ENCODE data around the gene CCDC71.
A peak's percentile ranks its signal among the peaks of the same experiment; 100 is the strongest.

The CCDC71 gene

DNA sequence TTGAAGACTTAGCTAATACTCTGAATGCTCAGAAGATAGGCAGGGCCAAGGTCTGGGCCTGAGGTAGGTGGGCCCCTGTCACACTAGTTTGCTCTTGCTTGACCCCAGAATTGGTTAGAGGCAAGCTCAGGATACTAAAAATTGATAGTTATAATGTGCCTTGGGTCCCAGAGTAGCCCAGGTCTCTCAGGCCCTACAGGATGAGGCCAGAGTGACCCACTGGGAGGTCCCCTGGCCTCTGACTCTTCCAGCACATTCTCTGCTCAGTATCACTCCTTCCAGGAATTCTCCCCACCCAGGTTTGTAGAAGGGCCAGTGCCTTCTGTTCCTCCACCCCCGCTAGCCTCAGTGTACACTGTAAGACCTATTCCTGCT is 4.6 kb upstream of the CCDC71 start:
- DNase-seq (ENCODE audit: low read depth, low spot score) = no peak

DNA sequence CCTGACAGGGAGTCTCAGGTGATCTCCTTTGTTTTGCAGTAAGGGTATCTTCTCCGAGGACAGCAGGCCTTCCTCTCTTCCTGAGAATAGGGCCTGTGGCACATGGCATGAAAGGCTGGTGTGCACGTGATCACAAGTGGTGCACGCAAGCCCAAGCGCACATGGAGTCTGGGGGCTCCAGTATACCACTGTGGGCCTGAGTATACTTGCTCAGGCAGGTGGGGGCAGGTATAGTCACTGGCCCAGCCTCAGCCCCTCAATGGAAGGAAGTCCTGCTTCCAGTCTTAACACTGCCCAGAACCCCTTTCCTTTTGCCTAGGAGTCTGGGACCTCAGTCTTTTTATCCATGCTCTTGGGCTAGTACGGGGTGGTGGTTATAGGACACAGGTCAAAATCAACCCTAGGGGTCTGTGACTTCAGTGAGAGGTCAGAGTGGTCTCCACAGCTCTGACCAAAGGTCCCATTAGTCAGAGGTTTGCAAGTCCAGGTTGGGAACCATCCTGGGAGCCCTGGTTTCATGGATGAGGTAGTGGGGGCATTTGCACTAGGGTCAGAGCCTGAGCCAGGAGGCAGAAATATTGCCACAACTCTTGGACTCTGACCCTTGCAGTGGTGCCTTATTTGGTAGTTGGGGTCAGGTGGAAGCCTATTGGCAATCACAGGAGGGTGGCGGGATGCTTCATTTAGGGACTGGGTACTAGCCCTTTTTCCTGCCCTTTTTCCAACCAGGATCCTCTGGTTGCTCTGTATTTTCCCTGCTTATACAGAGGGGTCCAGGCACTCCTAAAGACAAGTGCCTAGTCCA is 823 bp upstream of the CCDC71 start:
- no peak for DNase-seq (ENCODE audit: low read depth, low spot score)

DNA sequence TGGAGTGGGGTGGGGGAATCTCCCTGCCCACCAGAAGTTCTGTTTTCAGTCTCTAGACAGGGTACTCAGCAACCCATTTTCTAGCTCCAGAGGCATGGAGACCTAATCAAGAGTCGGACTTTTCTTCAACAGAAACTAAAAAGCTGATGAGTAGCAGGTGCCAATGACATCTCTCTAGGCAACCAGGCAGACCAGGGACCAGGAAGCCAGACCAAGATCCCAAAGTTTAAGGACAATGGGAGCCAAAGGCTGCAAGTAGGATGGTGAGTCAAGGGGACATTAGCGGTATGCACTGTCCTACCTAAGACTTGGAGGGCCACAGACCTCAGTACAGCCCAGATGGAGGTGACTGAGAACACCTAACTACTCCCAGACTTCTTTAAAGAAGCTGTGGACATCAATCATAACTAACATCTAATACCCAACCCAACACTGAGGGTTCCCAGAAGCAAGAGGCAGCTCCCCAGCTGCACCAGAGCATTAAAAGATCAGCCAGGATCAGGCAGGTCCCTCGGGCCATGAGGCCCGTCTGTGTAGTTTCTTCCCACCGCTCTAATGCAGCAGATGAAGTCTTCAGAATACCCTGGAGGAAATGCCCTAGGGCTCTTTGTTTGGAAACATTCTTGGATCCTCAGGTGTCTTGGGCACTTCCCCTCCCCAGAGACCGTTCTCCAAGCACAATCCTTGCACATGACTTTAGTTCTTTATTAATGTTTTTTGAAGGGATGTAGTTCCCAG is 979 bp downstream of the CCDC71 start:
- DNase-seq (ENCODE audit: low read depth, low spot score) = no peak

DNA sequence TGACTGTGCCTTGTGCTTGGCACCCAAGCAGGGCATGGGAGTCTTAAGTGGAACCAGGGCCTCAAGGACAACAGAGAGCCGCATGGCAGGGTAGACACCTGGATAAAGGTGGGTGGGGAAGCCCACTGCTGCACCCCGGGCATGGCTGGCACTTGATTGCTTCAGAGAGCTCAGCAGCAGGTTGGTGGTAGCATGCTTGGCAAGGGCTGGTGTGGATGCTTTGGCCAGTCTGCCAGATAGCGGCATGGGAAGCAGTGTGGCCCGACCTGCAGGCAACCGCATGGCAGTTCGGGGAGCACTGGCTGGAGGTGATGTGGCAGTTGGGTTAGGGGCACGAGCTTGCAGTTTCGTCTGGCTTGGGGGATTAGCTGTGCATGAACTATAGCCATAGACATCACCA is 2.5 kb downstream of the CCDC71 start:
- DNase-seq (ENCODE audit: low read depth, low spot score) = no peak

DNA sequence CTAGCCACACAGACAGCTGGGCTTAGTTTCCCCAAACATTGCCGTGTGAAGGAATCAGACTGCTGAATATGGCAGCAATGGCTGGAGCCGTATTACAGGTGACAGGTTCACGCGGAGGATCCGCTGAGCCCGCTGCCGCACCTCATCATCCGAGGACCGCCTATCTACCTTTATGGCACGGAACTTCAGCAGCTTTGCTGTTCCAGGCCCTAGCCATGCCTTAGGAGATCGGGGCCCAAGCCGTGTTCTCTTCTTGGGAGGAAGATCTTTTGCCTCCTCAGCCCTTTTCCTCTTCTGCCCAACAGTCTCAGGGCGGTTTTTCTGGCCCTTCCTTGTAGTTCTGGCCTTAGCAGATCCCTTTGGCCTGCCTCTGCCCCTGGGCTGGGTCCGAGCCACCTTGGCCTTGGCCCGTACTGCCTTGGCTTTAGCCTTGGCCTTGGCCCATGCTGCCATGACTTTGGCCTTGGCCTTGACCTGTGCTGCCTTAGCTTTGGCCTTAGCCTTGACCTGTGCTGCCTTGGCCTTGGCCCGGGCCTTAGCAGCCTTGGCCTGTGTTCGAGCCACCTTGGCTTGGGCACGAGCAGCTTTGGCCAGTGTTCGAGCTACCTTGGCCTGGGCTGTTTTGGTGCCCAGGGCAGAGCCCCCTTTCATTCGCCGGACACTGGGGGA is 3.2 kb downstream of the CCDC71 start:
- DNase-seq (ENCODE audit: low read depth, low spot score) = no peak

DNA sequence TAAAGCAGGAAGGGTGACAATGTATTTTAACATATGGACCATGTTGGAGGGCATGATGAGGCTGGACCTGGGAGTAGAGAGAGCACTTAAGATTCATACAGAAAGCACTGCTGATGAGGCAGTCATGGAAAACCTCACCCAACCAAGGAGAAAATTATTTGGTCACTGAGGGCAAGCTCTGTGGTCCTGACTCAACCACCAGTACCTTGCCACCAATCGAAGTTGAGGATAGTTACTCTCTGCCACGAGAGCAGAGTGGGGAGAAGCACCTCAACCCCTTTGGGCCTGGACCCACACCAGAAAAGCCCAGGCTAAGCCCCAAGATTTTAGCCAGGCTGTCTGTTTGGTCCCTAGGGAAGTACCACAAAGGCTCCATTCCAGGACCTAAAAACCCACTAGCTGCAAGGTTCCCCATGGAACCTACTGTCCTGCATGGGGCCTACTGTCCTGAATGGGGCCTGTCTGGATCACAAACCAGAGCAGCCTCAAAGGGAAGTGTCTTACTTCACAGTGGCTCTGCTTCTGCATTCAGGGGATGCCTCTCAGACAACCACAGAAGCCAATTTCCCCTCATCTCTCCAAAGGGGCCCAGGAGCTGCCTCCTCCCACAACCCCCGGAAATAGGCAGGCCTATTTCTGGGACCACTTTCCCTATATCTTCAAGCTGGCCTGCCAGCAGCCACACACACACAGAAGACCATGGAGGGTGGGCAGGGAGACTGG is 4.2 kb downstream of the CCDC71 start:
- no peak for DNase-seq (ENCODE audit: low read depth, low spot score)

DNA sequence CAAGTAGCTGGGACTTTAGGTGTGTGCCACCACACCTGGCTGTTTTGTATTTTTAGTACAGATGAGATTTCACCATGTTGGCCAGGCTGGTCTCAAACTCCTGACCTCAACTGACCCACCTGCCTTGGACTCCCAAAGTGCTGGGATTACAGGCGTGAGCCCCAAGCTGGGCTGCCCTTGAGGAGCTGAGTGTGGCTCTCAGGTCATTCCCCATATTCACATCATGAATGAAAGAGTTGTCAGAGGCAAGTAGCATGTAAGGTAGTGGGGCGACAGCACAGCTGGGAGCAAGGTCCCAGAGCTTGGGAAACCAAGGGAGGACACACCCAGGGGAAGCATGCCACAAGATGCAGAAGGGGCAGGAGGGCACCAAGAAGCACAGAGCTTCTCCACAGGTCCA is 4.9 kb downstream of the CCDC71 start:
- no peak for DNase-seq (ENCODE audit: low read depth, low spot score)

DNA sequence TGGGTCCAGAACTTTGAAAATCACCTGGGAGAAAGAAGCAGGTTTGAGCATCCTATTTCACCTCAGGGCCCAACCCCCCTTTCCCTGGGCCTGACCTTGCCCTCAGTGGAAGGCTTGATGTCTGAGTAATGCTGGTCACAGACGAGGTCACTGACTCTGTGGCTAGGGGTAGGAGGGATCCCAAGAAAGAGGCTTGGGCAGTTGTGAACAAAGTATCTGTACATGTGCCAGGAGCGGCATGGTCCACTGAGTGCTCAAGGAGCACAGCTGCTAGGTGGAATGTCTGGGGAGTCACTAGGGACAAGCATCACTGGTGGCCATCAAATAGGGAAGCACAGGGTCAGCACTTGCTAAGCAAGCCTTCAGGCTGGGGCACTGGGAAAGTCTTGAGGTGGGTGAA is 7.3 kb downstream of the CCDC71 start:
- no peak for DNase-seq (ENCODE audit: low read depth, low spot score)

DNA sequence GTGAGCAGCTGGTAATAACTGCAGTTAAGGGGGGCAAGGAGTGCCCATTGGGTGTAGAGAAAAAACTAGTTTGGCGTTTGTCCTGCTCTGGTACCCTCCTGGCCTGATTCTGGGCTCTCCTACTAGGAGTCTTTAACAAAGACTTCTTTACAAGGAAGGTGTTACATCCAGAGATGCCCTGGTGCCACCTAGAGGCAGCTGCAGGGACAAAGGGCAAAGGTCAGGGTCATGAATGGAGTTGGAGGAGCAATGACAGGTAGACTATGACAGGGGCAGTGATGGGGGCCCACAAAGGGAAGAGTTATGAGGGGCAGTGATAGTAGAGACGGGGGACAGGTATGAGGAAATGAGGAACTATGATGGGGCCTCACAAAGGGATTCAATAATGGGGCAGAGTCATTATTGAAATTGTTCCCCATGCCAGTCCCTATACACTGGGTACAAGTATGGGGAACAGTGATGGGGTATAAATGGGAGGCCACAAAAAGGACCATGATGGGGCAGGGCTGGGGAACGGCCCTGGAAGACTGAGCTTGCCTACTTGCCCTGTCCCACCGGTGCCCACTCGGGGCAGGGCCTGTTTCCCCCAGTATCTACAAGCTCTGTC is 7.9 kb downstream of the CCDC71 start:
- no peak for DNase-seq (ENCODE audit: low read depth, low spot score)

DNA sequence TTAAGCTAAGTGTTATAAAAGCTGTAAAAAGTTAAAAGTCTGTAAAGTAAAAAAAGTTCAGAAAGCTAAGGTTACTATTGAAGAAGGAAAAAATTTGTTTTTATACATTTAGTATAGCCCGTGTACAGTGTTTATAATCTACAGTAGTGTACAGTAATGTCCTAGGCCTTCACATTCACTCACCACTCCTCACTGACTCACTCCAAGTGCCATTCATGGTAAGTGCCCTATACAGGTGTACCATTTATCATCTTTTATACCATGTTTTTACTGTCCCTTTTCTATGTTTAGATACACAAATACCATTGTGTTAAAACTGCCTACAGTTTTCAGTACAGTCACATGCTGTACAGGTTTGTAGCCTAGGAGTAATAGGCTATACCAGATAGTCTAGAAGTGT is 8.8 kb downstream of the CCDC71 start:
- no peak for DNase-seq (ENCODE audit: low read depth, low spot score)

DNA sequence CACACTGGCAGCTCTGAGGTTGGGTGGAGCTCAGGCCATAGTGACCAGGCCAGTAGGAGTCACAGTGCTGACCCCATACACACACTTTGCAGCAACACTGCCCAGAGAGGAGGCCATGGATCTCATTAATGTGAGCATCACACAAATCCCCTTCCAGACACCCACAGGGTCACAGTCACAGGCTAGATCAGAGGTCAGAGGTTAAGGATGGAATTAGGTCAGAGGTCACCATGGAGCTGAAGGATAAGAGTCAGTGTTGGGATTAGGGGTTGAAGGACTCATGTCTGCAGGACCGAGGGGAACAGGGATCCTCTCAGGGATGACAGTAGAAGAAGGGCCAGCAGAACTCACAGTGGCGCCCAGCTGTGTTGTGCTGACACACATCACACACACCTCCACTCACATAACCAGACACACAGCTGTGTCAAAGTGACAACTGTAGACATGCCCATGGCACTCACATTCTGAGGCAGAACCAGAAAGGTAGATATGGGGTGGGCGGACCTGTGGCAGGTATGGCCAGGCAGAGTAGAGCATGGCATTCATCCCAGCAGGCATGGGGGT is 12.7 kb downstream of the CCDC71 start:
- DNase-seq (ENCODE audit: low read depth, low spot score) = no peak

DNA sequence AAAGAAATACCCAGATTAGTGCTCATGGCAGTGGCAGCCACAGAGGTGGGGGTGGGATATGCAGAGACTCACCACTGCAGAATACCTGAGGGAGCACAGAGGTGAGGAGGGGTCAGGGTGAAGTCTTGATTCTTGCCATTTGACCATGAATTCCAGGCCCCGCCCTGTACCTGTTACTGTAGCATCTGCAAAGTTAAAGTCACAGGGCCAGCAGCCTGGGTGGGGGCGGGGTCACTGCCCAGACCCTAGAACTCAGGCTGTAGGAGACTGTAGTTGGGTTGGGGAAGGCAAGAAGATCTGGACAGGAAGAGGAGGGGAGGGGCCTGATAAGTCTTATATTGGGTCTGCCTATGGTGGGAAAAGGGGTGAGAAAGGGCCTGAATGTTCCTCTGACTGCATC is 14.5 kb downstream of the CCDC71 start:
- DNase-seq (ENCODE audit: low read depth, low spot score) = no peak

DNA sequence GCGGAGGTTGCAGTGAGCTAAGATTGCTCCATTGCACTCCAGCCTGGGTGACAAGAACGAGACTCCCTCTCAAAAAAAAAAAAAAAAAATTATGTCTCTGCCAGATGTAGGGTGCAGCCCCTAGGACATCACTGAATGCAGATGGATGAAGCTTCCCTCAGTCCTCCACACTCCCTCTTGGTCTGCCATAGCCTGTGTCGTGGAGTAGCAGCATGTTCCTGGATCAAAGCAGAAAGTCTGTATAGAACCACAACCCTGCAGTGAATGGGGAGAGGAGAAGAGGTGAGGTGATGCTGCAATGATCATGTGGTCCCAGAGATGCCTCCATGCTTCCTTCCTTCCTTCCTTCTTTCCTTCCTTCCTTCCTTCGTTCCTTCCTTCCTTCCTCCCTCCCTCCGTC is 18.0 kb downstream of the CCDC71 start:
- no peak for DNase-seq (ENCODE audit: low read depth, low spot score)

DNA sequence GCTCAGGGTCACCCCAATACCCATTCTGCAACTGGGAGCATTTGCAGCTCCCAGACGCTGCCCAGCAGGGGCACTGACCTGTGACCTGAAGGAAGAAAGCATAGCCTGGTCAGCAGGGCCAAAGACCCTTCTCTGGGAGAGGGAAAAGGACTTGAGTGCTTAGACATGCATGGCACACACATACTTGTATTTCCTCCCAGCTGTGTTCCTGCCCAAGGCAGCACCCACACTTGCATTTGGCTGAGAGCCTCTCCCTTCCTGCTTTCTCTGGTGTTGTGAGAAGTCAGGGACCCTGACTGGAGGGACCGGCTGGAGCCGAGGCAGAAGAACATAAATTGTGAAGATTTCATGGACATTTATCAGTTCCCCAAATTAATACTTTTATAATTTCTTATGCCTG is 26.1 kb downstream of the CCDC71 start:
- no peak for DNase-seq (ENCODE audit: low read depth, low spot score)

DNA sequence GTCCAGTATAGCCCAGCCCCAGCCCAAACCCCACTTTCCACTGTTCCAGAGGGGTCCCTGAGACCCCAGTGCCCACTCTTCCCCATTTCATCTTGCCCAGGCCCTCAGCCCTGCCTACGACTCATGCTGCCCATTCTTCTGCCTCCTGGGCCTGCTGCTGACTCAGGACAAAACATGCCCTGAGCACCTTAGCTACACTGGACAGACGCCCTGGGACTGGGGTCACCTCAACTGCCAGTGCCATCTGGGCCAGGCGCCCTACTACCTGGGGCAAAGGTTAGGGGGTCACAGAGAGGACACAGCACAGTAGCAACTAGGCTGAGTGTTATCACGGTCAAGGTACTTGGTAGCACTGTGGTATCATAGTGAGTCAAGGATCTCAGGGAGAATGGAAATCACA is 30.6 kb downstream of the CCDC71 start:
- DNase-seq (ENCODE audit: low read depth, low spot score) = no peak

DNA sequence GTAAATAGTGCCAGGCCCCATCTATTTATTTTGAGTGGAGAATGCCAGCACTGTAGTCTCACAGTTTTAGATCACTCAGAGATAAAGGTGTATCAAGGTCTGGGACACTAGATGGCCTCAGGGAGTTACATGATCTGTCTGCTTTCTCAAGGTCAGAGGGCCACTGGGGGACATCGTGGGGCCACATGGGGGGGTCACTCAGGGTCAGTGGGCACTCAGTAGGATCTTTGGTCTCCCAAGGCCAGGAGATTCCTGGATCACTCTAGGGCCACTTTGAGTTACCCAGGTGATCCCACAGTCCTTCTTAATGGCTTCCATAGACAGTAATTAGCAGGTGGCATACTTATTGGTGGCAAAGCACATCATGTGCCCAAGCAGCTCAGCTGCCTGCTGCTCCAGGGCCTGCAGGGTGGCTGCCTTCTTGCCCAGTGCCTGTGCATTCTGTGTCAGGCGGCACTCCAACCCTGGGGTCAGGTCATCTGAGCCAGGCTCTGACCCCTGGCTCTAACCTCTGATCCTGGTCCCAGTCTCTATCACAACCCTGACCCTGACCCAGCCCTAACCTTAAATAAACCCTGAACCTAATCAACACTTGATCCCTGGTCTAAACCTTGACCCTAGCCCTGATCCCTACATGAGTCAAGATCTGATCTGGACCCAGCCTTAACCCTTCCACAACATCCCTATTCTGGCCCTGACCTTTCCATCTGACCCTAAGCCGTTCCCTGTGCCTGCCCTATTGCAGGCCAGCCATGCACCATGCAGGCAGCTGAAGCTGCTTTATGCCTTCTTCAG is 31.5 kb downstream of the CCDC71 start:
- DNase-seq (ENCODE audit: low read depth, low spot score) = no peak

DNA sequence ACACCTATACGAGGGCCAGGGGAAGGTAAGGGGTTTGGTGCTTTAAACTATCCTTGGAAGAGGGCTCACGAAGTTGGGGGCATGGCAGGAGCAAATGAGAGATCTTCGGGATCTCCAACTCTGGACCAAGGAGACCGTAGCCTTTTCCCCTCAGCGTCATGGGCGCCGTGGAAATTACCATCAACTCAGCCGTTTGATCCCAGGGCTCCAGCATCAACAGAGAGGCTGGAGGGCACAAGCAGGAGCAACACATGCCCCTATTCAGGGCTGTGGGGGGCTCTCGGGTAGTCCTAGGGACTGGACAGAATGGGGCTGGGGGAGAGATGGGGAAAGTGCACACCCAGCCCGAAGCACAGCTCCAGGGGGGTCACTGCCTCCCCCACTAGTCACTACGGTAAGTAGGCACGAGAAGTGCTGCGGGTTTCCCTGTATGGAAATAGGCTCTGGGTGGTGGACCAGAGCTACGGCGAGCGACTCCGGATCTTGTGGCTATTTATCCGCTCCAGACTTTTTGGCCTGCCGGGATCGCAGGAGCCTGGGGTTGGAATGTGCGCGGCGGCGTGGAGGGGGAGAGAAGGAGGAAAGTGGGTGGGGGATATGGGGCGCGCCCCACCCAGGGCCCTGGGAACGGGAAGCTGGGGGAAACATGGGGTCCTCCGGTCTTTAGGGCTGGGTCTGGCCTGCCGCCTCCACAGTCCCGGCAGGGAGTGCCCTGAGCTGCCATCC is 32.7 kb downstream of the CCDC71 start:
- peak; percentile 74 for DNase-seq (ENCODE audit: low read depth, low spot score)

DNA sequence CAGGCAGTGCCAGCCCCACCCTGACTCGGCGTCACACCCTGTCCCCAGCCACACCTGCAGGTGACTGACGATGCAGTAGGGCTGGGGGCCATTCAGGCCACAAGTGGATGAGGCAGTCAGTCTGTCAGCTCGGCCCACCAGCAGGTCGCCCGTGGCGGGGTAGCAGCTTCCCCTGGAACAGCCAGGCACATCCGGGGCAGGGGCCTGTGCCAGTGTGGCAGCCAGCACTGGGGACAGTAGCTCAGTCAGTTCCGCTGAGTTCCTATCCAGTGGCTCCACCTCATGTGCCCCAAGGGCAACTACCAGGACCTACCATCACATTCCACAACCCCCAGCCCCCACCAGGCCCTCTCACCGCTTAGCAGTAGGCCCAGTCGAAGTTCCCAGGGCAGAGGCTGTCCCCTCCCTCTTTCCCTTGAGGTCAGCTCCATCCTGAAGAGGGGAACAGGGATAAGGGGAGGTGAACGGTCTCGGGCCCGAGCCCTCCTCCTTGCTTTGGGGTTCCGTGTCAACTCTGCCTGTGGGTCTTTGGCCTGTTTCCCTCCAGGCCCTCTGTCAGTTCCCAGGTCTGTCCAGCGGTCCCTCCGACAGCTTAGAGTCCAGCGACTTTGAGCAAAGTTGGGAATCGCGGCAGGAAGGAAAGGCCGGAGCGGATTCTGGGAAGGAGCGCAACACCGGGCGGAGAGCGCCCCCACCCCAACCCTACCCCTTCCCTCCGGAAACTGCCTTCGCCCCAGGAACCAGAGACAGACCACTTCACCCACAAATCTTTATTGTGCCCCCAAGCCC is 33.5 kb downstream of the CCDC71 start, which contains the start of gene LAMB2:
LAMB2 (minus strand) TSS at position 614 of the 789 bp plus-strand sequence; CDS start at position 431, 183 bp downstream.
- peak; percentile 68 for DNase-seq (ENCODE audit: low read depth, low spot score)

DNA sequence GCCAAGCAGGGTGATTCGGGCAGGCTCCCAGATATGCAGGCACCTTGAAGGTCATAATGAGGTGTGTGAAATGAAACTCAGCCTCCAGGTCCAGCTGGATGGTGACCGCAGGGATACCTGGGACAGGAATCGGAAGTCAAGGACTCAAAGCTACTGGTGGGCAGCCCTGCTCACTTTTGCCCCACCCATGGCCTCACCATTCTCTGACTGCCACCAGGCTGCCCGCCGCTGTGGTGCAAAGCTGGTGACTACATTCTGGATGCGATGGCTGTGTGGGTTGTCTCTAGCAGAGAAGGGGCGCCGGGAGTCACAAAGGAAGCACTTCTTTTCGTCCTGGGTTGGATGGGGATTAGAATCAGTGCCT is 34.1 kb downstream of the CCDC71 start:
- no peak for DNase-seq (ENCODE audit: low read depth, low spot score)
